A673 (cell line): ENCODE results near the gene KRTAP9-9.
"Not testable (repeated sequence)": the region's sequence is repeated elsewhere in the genome, so short reads cannot be mapped to it uniquely, and the experiment has no call there.

ENCODE experiments used
- EZH2 ChIP-seq: fragments of 200-600 bp; sonication (generic); IDR thresholded peaks from 2 replicates; pipeline ENCODE4 v1.6.1; 2017; ENCODE audit warnings: borderline replicate concordance, low read depth, mild to moderate bottlenecking, mixed read lengths, antibody characterized with exemption, low read length; ENCODE audit not compliant: poor library complexity, severe bottlenecking
- TF ChIP-seq, protein P1 (sequence below): fragments of 300-800, 200-600 bp; sonication (generic); conservative IDR thresholded peaks from 2 replicates; pipeline ENCODE4 v1.5.1; 2017; ENCODE audit warnings: low read depth, mild to moderate bottlenecking, antibody characterized with exemption, low read length, moderate library complexity, mixed read lengths

DNA sequence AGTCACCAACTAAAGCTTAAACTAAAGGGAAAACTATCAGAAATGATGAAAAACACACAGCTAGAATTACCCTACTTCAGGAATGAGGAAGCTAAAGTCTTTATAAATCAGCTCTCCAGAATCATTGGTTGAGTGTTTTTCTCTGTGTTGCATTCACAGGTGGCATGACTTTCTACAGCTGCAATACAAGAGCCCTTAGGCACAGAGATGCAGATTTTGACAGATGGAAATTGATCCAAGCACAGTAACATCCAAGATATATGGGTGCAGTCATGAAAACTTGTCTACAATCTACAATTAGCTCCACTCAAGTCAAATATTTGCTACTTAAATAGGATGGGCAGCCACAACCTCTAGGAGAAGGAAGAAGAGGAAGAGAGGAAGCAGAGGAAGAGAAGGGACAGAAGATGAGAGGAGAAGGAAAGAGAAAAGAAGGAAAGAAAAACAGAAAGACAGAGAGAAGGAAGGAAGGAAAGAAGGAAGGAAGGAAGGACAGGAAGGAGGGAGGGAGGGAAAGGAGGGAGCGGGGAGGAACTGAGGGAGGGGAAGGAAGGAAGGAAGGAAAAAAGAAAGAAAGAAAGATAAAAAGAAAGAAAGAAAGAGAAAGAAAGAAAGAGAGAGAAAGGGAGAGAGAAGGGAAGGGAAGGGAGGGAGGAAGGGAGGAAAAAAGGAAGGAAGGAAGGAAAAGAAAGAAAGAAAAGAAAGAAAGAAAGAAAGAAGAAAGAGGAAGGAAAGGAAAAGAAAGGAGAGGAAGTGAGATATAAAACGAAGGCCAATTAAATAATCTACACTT, 8.0 kb upstream of the KRTAP9-9 start:
- TF ChIP-seq, protein P1, sequence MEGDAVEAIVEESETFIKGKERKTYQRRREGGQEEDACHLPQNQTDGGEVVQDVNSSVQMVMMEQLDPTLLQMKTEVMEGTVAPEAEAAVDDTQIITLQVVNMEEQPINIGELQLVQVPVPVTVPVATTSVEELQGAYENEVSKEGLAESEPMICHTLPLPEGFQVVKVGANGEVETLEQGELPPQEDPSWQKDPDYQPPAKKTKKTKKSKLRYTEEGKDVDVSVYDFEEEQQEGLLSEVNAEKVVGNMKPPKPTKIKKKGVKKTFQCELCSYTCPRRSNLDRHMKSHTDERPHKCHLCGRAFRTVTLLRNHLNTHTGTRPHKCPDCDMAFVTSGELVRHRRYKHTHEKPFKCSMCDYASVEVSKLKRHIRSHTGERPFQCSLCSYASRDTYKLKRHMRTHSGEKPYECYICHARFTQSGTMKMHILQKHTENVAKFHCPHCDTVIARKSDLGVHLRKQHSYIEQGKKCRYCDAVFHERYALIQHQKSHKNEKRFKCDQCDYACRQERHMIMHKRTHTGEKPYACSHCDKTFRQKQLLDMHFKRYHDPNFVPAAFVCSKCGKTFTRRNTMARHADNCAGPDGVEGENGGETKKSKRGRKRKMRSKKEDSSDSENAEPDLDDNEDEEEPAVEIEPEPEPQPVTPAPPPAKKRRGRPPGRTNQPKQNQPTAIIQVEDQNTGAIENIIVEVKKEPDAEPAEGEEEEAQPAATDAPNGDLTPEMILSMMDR, result not testable (repeated sequence)
- not testable (repeated sequence) for TF ChIP-seq EZH2
